ENCODE measurements around the gene DENND6A. TPM values are rescaled to one million over a fixed set of nuclear protein-coding genes. Genes with fewer than 3 reads are reported as not detected.

Gene DENND6A
- total RNA-seq, 1 donor from 2014 or later, result 22.3 TPM

- DNase-seq (no peak), ATAC-seq (no peak)
- no peaks in the 10 kb centered on the region for H3K9me3 ChIP-seq
- no peak overlapping the region for H3K4me3 ChIP-seq
- no peaks in the 10 kb centered on the region for H3K4me1 ChIP-seq
- peaks cover 45% of the 10 kb centered on the region for H3K36me3 ChIP-seq
- H3K27me3 ChIP-seq (ENCODE audit: low read depth), result no peaks in the 10 kb centered on the region
- intact Hi-C loops (cut with DNase I), result no loop called here
- no peak overlapping the region for H3K27ac ChIP-seq
- TF ChIP-seq CTCF (IDR thresholded peaks at IDR 0.05), result no peak
Observed at GRCh38 chr3:57670543-57670942, 22.3 kb downstream of the DENND6A start.

- TF ChIP-seq CTCF (IDR thresholded peaks at IDR 0.05), result no peak
- intact Hi-C loops (cut with DNase I), result no loop called here
- Histone ChIP-seq H3K27me3 (ENCODE audit: low read depth) (no peaks in the 10 kb centered on the region), H3K4me1 (peaks cover 3% of the 10 kb centered on the region), H3K9me3 (no peaks in the 10 kb centered on the region), H3K4me3 (no peak overlapping the region), H3K27ac (no peak overlapping the region), H3K36me3 (peaks cover 95% of the 10 kb centered on the region)
- DNase-seq (no peak), ATAC-seq (no peak)
Observed at GRCh38 chr3:57661404-57661803, 31.5 kb downstream of the DENND6A start.

GRCh38 chr3:57659806-57660439, 33.0 kb downstream of the DENND6A start:
- no peak overlapping the region for H3K27ac ChIP-seq
- no peak for ATAC-seq
- peaks cover 95% of the 10 kb centered on the region for H3K36me3 ChIP-seq

GRCh38 chr3:57659004-57659673, 33.7 kb downstream of the DENND6A start:
- peaks cover 3% of the 10 kb centered on the region for H3K4me1 ChIP-seq
- DNase-seq (no peak), ATAC-seq (no peak)
- H3K36me3 ChIP-seq, result peaks cover 95% of the 10 kb centered on the region
- H3K27ac ChIP-seq, result peak overlapping the region; percentile 4
- no peaks in the 10 kb centered on the region for H3K27me3 ChIP-seq (ENCODE audit: low read depth)
- intact Hi-C loops (cut with DNase I), result no loop called here
- no peak overlapping the region for H3K4me3 ChIP-seq
- no peak for TF ChIP-seq CTCF (IDR thresholded peaks at IDR 0.05)
- H3K9me3 ChIP-seq, result no peaks in the 10 kb centered on the region

More at GRCh38 chr3:57659806-57660439, 33.0 kb downstream of the DENND6A start:
- Histone ChIP-seq H3K4me1 (peaks cover 3% of the 10 kb centered on the region), H3K4me3 (no peak overlapping the region), H3K27me3 (ENCODE audit: low read depth) (no peaks in the 10 kb centered on the region), H3K9me3 (no peaks in the 10 kb centered on the region)
- intact Hi-C loops (cut with DNase I), result no loop called here
- TF ChIP-seq CTCF (IDR thresholded peaks at IDR 0.05), result no peak
- DNase-seq, result no peak

- DNase-seq (no peak), ATAC-seq (no peak)
- Histone ChIP-seq H3K4me1 (peaks cover 3% of the 10 kb centered on the region), H3K36me3 (peaks cover 90% of the 10 kb centered on the region), H3K27me3 (ENCODE audit: low read depth) (no peaks in the 10 kb centered on the region), H3K4me3 (no peak overlapping the region), H3K9me3 (no peaks in the 10 kb centered on the region), H3K27ac (peak overlapping the region; percentile 4)
- intact Hi-C loops (cut with DNase I), result no loop called here
- TF ChIP-seq CTCF (IDR thresholded peaks at IDR 0.05), result no peak
Observed at GRCh38 chr3:57658536-57658935, 34.3 kb downstream of the DENND6A start.

All from lower lobe of right lung (tissue), 2 donors.